SK-N-MC (cell line): Measurements from ENCODE around the gene GFI1B.

Experiments
- FOXP2 ChIP-seq: optimal IDR thresholded peaks from 2 replicates; pipeline ENCODE3; 2011; ENCODE audit warnings: mild to moderate bottlenecking, moderate library complexity; ENCODE audit not compliant: insufficient read depth; ENCODE audit errors: extremely low read length, control extremely low read depth
- POLR2AphosphoS5 ChIP-seq: IDR thresholded peaks from 2 replicates; pipeline ENCODE4 v1.6.1; 2012; ENCODE audit warnings: mild to moderate bottlenecking, low read depth, low read length, borderline replicate concordance

- TF ChIP-seq POLR2AphosphoS5: no peak
- TF ChIP-seq FOXP2: no peak
Observed at GRCh38 chr9:132942541-132943182, 35.8 kb upstream of the GFI1B start.
